IMR-90 (cell line): ENCODE results near the gene TLCD4. TPM values are rescaled to one million over a fixed set of nuclear protein-coding genes. Genes with fewer than 3 reads are reported as not detected.

Experiments used
- ATAC-seq: fragments of 200-7000 bp; cut with Tn5 transposase; 2 replicates; pipeline ENCODE4 v1.9.1; 2020; ENCODE audit warnings: low read depth, mild to moderate bottlenecking, moderate library complexity
- BruUV-seq: library from RNA; stranded (reverse); fragments of 400-500 nt; replicated peaks from 2 replicates; lab custom pipeline; 2021; lab: Mats Ljungman, UMichigan
- CTCF ChIA-PET: fragments of 300-600 bp; formaldehyde crosslinking; extraction: SDS; loops from one replicate; lab custom pipeline; 2021; ENCODE audit warnings: antibody characterized with exemption; lab: Yijun Ruan, JAX
- POLR2A ChIA-PET: fragments of 300-600 bp; sonication (Branson Sonifier 250); formaldehyde crosslinking; loops from one replicate; lab custom pipeline; 2022; ENCODE audit warnings: antibody characterized with exemption; ENCODE audit not compliant: unreplicated experiment; lab: Charles Lee
- DNase-seq: peaks from one replicate; pipeline ENCODE4 v3.0.0; 2013
- H2AFZ ChIP-seq: replicated peaks from 2 replicates; pipeline ENCODE3; 2013; ENCODE audit warnings: low read length, mild to moderate bottlenecking; ENCODE audit not compliant: poor library complexity
- H2AK5ac ChIP-seq: 2 replicates; pipeline ENCODE4 v1.6.1; 2013; ENCODE audit warnings: low read depth, low read length, inconsistent platforms
- H2AK9ac ChIP-seq: replicated peaks from 2 replicates; pipeline ENCODE3; 2013; ENCODE audit warnings: mild to moderate bottlenecking, low read depth, low read length, moderate library complexity; ENCODE audit not compliant: poor library complexity
- H2BK120ac ChIP-seq: 2 replicates; pipeline ENCODE4 v1.6.1; 2013; ENCODE audit warnings: low read depth, low read length, inconsistent platforms
- H2BK15ac ChIP-seq: 3 replicates; pipeline ENCODE4 v1.6.1; 2013; ENCODE audit warnings: low read depth, low read length, inconsistent platforms
- H2BK20ac ChIP-seq: 2 replicates; pipeline ENCODE4 v1.6.1; 2013; ENCODE audit warnings: low read depth, mild to moderate bottlenecking, inconsistent platforms, low read length, moderate library complexity
- H2BK5ac ChIP-seq: 2 replicates; pipeline ENCODE4 v1.6.1; 2013; ENCODE audit warnings: mild to moderate bottlenecking, low read depth, low read length, inconsistent platforms; ENCODE audit not compliant: poor library complexity, severe bottlenecking
- H3K14ac ChIP-seq: replicated peaks from 2 replicates; pipeline ENCODE4 v1.6.1; 2013; ENCODE audit warnings: low read depth, low read length, inconsistent platforms
- H3K18ac ChIP-seq: 2 replicates; pipeline ENCODE4 v1.6.1; 2013; ENCODE audit warnings: low read depth, low read length, control low read depth
- H3K23ac ChIP-seq: 2 replicates; pipeline ENCODE4 v1.6.1; 2013; ENCODE audit warnings: low read depth, low read length, inconsistent platforms
- H3K27ac ChIP-seq: 2 replicates; pipeline ENCODE4 v1.5.1; 2013; ENCODE audit warnings: mild to moderate bottlenecking, control low read depth, low read length; ENCODE audit not compliant: insufficient read depth
- H3K27me3 ChIP-seq: 2 replicates; pipeline ENCODE4 v1.6.1; 2013; ENCODE audit warnings: low read length; ENCODE audit not compliant: control insufficient read depth, insufficient read depth
- H3K36me3 ChIP-seq: 2 replicates; pipeline ENCODE4 v1.6.1; 2013; ENCODE audit warnings: low read length, mixed read lengths; ENCODE audit not compliant: control insufficient read depth, insufficient read depth
- H3K4ac ChIP-seq: 2 replicates; pipeline ENCODE4 v1.6.1; 2013; ENCODE audit warnings: low read depth, low read length, inconsistent platforms
- H3K4me1 ChIP-seq: 2 replicates; pipeline ENCODE4 v1.6.1; 2013; ENCODE audit warnings: low read length, mixed read lengths; ENCODE audit not compliant: control insufficient read depth, insufficient read depth
- H3K4me2 ChIP-seq: 2 replicates; pipeline ENCODE4 v1.6.1; 2013; ENCODE audit warnings: low read depth, mild to moderate bottlenecking, control low read depth, low read length, moderate library complexity
- H3K4me3 ChIP-seq: 2 replicates; pipeline ENCODE4 v1.5.1; 2013; ENCODE audit warnings: low read depth, mild to moderate bottlenecking, control low read depth, low read length, moderate library complexity; ENCODE audit not compliant: insufficient read depth
- H3K56ac ChIP-seq: 2 replicates; pipeline ENCODE4 v1.6.1; 2013; ENCODE audit warnings: low read length, inconsistent platforms; ENCODE audit not compliant: insufficient read depth; ENCODE audit errors: extremely low read depth
- H3K79me1 ChIP-seq, 2 experiments: 2 replicates each; pipeline ENCODE4 v1.6.1; 2013; ENCODE audit warnings: low read length in 2 of 2, inconsistent platforms in 1 of 2, low read depth in 1 of 2
- H3K9ac ChIP-seq: 2 replicates; pipeline ENCODE4 v1.6.1; 2013; ENCODE audit warnings: low read depth, low read length, control low read depth
- H3K9me1 ChIP-seq: 2 replicates; pipeline ENCODE4 v1.6.1; 2013; ENCODE audit warnings: low read length, inconsistent platforms; ENCODE audit not compliant: insufficient read depth
- H3K9me3 ChIP-seq: 2 replicates; pipeline ENCODE4 v1.6.1; 2013; ENCODE audit warnings: low read length; ENCODE audit not compliant: control insufficient read depth, insufficient read depth
- H4K20me1 ChIP-seq: 2 replicates; pipeline ENCODE4 v1.6.1; 2013; ENCODE audit warnings: low read length, inconsistent platforms; ENCODE audit not compliant: insufficient read depth
- H4K5ac ChIP-seq: 2 replicates; pipeline ENCODE4 v1.6.1; 2013; ENCODE audit warnings: mild to moderate bottlenecking, low read depth, low read length, control low read depth
- H4K8ac ChIP-seq, 2 experiments: 2 replicates each; pipeline ENCODE4 v1.6.1; 2013; ENCODE audit warnings: low read depth in 2 of 2, low read length in 2 of 2, control low read depth in 1 of 2, inconsistent platforms in 1 of 2
- H4K91ac ChIP-seq: 2 replicates; pipeline ENCODE4 v1.6.1; 2013; ENCODE audit warnings: low read depth, low read length, inconsistent platforms; ENCODE audit not compliant: insufficient read depth
- BHLHE40 ChIP-seq: fragments of 150-350 bp; IDR thresholded peaks from 2 replicates; pipeline ENCODE4 v1.6.1; 2016; ENCODE audit warnings: mild to moderate bottlenecking, low read depth, low read length
- CEBPB ChIP-seq: IDR thresholded peaks from 2 replicates; pipeline ENCODE4 v1.6.1; 2012; ENCODE audit warnings: low read depth, low read length, improper control_type of control experiment
- CHD1 ChIP-seq: IDR thresholded peaks from 2 replicates; pipeline ENCODE4 v1.6.1; 2012; ENCODE audit warnings: low read depth, low read length, improper control_type of control experiment
- CTCF ChIP-seq: conservative IDR thresholded peaks from 2 replicates; pipeline ENCODE4 v1.5.1; 2012; ENCODE audit warnings: mild to moderate bottlenecking, low read depth, low read length, improper control_type of control experiment
- FOS ChIP-seq: fragments of 150-350 bp; IDR thresholded peaks from 2 replicates; pipeline ENCODE4 v1.6.1; 2016; ENCODE audit warnings: low read depth, low read length
- MAFK ChIP-seq: IDR thresholded peaks from 2 replicates; pipeline ENCODE4 v1.6.1; 2012; ENCODE audit warnings: low read depth, low read length, improper control_type of control experiment
- MAZ ChIP-seq: IDR thresholded peaks from 2 replicates; pipeline ENCODE4 v1.6.1; 2012; ENCODE audit warnings: low read depth, mild to moderate bottlenecking, low read length, improper control_type of control experiment, moderate library complexity, borderline replicate concordance
- MXI1 ChIP-seq: IDR thresholded peaks from 2 replicates; pipeline ENCODE4 v1.6.1; 2012; ENCODE audit warnings: low read depth, mild to moderate bottlenecking, low read length, moderate library complexity, borderline replicate concordance
- NFE2L2 ChIP-seq: fragments of 150-350 bp; IDR thresholded peaks from 2 replicates; pipeline ENCODE4 v1.6.1; 2016; ENCODE audit warnings: low read depth, mild to moderate bottlenecking, low read length
- POLR2A ChIP-seq: IDR thresholded peaks from 2 replicates; pipeline ENCODE4 v1.6.1; 2012; ENCODE audit warnings: mild to moderate bottlenecking, low read depth, low read length
- RAD21 ChIP-seq: IDR thresholded peaks from 2 replicates; pipeline ENCODE4 v1.6.1; 2012; ENCODE audit warnings: low read length, improper control_type of control experiment
- RCOR1 ChIP-seq: IDR thresholded peaks from 2 replicates; pipeline ENCODE4 v1.6.1; 2012; ENCODE audit warnings: mild to moderate bottlenecking, low read length, improper control_type of control experiment; ENCODE audit not compliant: insufficient replicate concordance
- SMC3 ChIP-seq: fragments of 150-350 bp; IDR thresholded peaks from 2 replicates; pipeline ENCODE4 v1.6.1; 2016; ENCODE audit warnings: low read depth, mild to moderate bottlenecking, antibody characterized with exemption, low read length, moderate library complexity
- USF2 ChIP-seq: fragments of 150-350 bp; IDR thresholded peaks from 2 replicates; pipeline ENCODE4 v1.6.1; 2017; ENCODE audit warnings: mild to moderate bottlenecking, antibody characterized with exemption, low read length, low read depth
- WGBS, 2 experiments: methylation state at CpG; one replicate each; pipeline versions ENCODE4 v1.1.5 to v1.1.7; 2013; ENCODE audit warnings: missing lambda C conversion rate in 2 of 2; ENCODE audit not compliant: insufficient read length in 1 of 2; ENCODE audit errors: extremely low coverage in 2 of 2; 5-methylcytosine and 5-hydroxymethylcytosine counted together
- dilution Hi-C: fragments of 300-500 bp; cut with HindIII; formaldehyde crosslinking; loops from one replicate; pipeline ENCODE4 v1.14.3; 2018; ENCODE audit warnings: low sequenced_read_pairs; ENCODE audit not compliant: unreplicated experiment
- in situ Hi-C: fragments of 300-500 bp; cut with MboI; formaldehyde crosslinking; loops from 3 replicates; pipeline ENCODE4 v1.14.3; 2019; ENCODE audit warnings: low sequenced_read_pairs, inconsistent platforms, mixed read lengths
- intact Hi-C: fragments of 100-400 bp; cut with micrococcal nuclease; formaldehyde crosslinking; loops from 2 replicates; pipeline ENCODE4 v1.10.0; 2022
- polyA plus RNA-seq, 3 experiments: library from polyadenylated mRNA; depleted of rRNA; stranded (reverse); fragments of >200 nt; gene quantifications; 2 replicates each; pipeline ENCODE4 v1.2.3, GENCODE V29; 2012; ENCODE audit warnings: low replicate concordance in 1 of 3
- total RNA-seq: library from RNA; depleted of rRNA; stranded (reverse); fragments of >200 nt; gene quantifications from 2 replicates; pipeline ENCODE4 v1.2.3, GENCODE V29; 2012

TLCD4 gene
- total and polyA plus RNA-seq, 2 of the 4 experiments (the other 2 are of a cell fraction), result 0.22 to 0.36 TPM

- in situ Hi-C loops (no loop called here), intact Hi-C loops (no loop called here), dilution Hi-C loops (no loop called here)
- DNase-seq (no peak), ATAC-seq (no peak)
- Histone ChIP-seq H4K91ac (peak overlapping the region; percentile 44), H3K56ac (peak overlapping the region; percentile 44; the same call in 1 of the 2 replicates), H3K9me1 (peaks cover 9% of the 10 kb centered on the region; the same call in 1 of the 2 replicates), H3K27me3 (no peaks in the 10 kb centered on the region), H3K4ac (peak overlapping the region; percentile 80), H3K79me1 (no peaks in the 10 kb centered on the region), H2BK20ac (peak overlapping the region; percentile 88), H2AK5ac (peak overlapping the region; percentile 70; the same call in 1 of the 2 replicates), H3K4me1 (peaks cover 8% of the 10 kb centered on the region), H3K23ac (peak overlapping the region; percentile 85; the same call in 1 of the 2 replicates), H2BK120ac (peak overlapping the region; percentile 85), H2AK9ac (no peak overlapping the region), H2BK15ac (peak overlapping the region; percentile 77; the same call in 2 of the 3 replicates), H3K36me3 (no peaks in the 10 kb centered on the region), H4K5ac (peak overlapping the region; percentile 80), H3K4me2 (no peak overlapping the region), H3K18ac (peak overlapping the region; percentile 86), H3K27ac (0 out of 2 replicates have a peak overlapping the region, but pooled peaks have one; percentile 26), H2AFZ (no peak overlapping the region), H3K9ac (no peak overlapping the region), H3K9me3 (peaks cover 2% of the 10 kb centered on the region; the same call in 1 of the 2 replicates), H4K20me1 (no peaks in the 10 kb centered on the region), H3K14ac (peak overlapping the region; percentile 77), H2BK5ac (peak overlapping the region; percentile 41), H4K8ac (peak overlapping the region in 1 of 2 experiments; percentile 38; a peak in 2 of 4 replicates), H3K4me3 (no peak overlapping the region)
- CTCF ChIA-PET, result no interaction called here
- TF ChIP-seq SMC3 (no peak), MXI1 (no peak), POLR2A (no peak), FOS (no peak), CEBPB (no peak), CHD1 (no peak), RCOR1 (no peak), MAZ (no peak), BHLHE40 (no peak), USF2 (no peak), NFE2L2 (no peak), RAD21 (no peak), CTCF (no peak), MAFK (no peak)
- no CpG with 5 or more reads among the region's 1 CpG for WGBS, 2 experiments
- BruUV-seq, result no TSS peak
- POLR2A ChIA-PET, result no interaction called here
Measured at GRCh38 chr1:95088303-95088702, 28.9 kb upstream of the TLCD4 start.
